HepG2 (cell line): ENCODE measurements around the gene YWHAQ. TPM values are rescaled to one million over a fixed set of nuclear protein-coding genes. Genes with fewer than 3 reads are reported as not detected.

Experiments
- DMAP1 ChIP-seq: IDR thresholded peaks from 2 replicates; pipeline ENCODE4 v1.6.1; 2016
- IRF2 ChIP-seq: IDR thresholded peaks from 2 replicates; pipeline ENCODE4 v1.6.1; 2018; ENCODE audit warnings: missing genetic modification reagents, missing compliant biosample characterization
- JUNB ChIP-seq: sonication (generic); formaldehyde crosslinking; IDR thresholded peaks from 2 replicates; pipeline ENCODE4 v1.8.0; 2022; ENCODE audit warnings: missing genetic modification reagents, mild to moderate bottlenecking, borderline replicate concordance
- NFYB ChIP-seq: sonication (generic); formaldehyde crosslinking; IDR thresholded peaks from 2 replicates; pipeline ENCODE4 v1.4.0; 2020; ENCODE audit warnings: missing genetic modification reagents
- ONECUT2 ChIP-seq: sonication (generic); formaldehyde crosslinking; IDR thresholded peaks from 2 replicates; pipeline ENCODE4 v1.4.0; 2020; ENCODE audit warnings: missing genetic modification reagents
- PAXIP1 ChIP-seq: sonication (generic); formaldehyde crosslinking; conservative IDR thresholded peaks from 2 replicates; pipeline ENCODE4 v1.4.0; 2020; ENCODE audit warnings: mild to moderate bottlenecking, missing genetic modification reagents, moderate library complexity
- POGZ ChIP-seq: sonication (generic); formaldehyde crosslinking; IDR thresholded peaks from 2 replicates; pipeline ENCODE4 v1.4.0; 2020; ENCODE audit warnings: mild to moderate bottlenecking, missing genetic modification reagents
- REL ChIP-seq: sonication (generic); formaldehyde crosslinking; conservative IDR thresholded peaks from 2 replicates; pipeline ENCODE4 v1.8.0; 2022; ENCODE audit warnings: mild to moderate bottlenecking, missing genetic modification reagents, moderate library complexity
- SIN3A ChIP-seq: IDR thresholded peaks from 2 replicates; pipeline ENCODE4 v1.6.1; 2011; ENCODE audit warnings: low read depth, mild to moderate bottlenecking, control low read depth, low read length, borderline replicate concordance
- SMC3 ChIP-seq: IDR thresholded peaks from 2 replicates; pipeline ENCODE4 v1.6.1; 2011; ENCODE audit warnings: low read length, improper control_type of control experiment
- SOX6 ChIP-seq, 2 experiments: fragments of 450-650 bp in 1 of 2; sonication (generic) in 1 of 2; formaldehyde crosslinking in 1 of 2; IDR thresholded peaks; 2 replicates each; pipeline versions ENCODE4 v1.4.0 to v1.6.1; 2017 to 2020; ENCODE audit warnings: antibody characterized with exemption in 1 of 2, mild to moderate bottlenecking in 1 of 2, missing genetic modification reagents in 1 of 2
- TBL1XR1 ChIP-seq: fragments of 150-350 bp; IDR thresholded peaks from 2 replicates; pipeline ENCODE4 v1.6.1; 2014; ENCODE audit warnings: borderline replicate concordance, low read length; ENCODE audit not compliant: partially characterized antibody
- TEAD2 ChIP-seq: sonication (generic); formaldehyde crosslinking; IDR thresholded peaks from 2 replicates; pipeline ENCODE4 v1.9.0; 2021; ENCODE audit warnings: missing genetic modification reagents
- YEATS2 ChIP-seq: sonication (generic); formaldehyde crosslinking; IDR thresholded peaks from 2 replicates; pipeline ENCODE4 v1.4.0; 2020; ENCODE audit warnings: missing genetic modification reagents, borderline replicate concordance
- ZBTB46 ChIP-seq: sonication (generic); formaldehyde crosslinking; IDR thresholded peaks from 2 replicates; pipeline ENCODE4 v1.4.0; 2020; ENCODE audit warnings: mild to moderate bottlenecking, missing genetic modification reagents, borderline replicate concordance
- ZNF232 ChIP-seq: sonication (generic); formaldehyde crosslinking; IDR thresholded peaks from 2 replicates; pipeline ENCODE4 v1.4.0; 2020; ENCODE audit warnings: missing genetic modification reagents, borderline replicate concordance
- ZNF691 ChIP-seq: sonication (generic); formaldehyde crosslinking; IDR thresholded peaks from 2 replicates; pipeline ENCODE4 v1.4.0; 2020; ENCODE audit warnings: missing genetic modification reagents, low read depth, mild to moderate bottlenecking, borderline replicate concordance
- ZNF878 ChIP-seq: sonication (generic); formaldehyde crosslinking; IDR thresholded peaks from 2 replicates; pipeline ENCODE4 v1.8.1; 2023; ENCODE audit warnings: mild to moderate bottlenecking, missing genetic modification reagents, moderate library complexity
- polyA plus RNA-seq, 8 experiments: library from polyadenylated mRNA; depleted of rRNA in 3 of 8; stranded (reverse) in 7 of 8; unstranded in 1 of 8; fragments of >200 nt; fragmentation: Illumina TruSeq in 4 of 8; extraction: Trizol in 4 of 8; gene quantifications; 2 replicates each; pipeline versions ENCODE4 v1.2.1 to v1.2.3, GENCODE V29; 2011 to 2016; ENCODE audit warnings: low read depth in 4 of 8, missing spikeins in 1 of 8, mixed read lengths in 1 of 8; ENCODE audit not compliant: insufficient read depth in 1 of 8
- total RNA-seq, 5 experiments: library from RNA; depleted of rRNA; stranded (reverse); fragments of >200 nt; fragmentation: Illumina TruSeq; extraction: Trizol; gene quantifications; 2 replicates each; pipeline ENCODE4 v1.2.3, GENCODE V29; 2016; ENCODE audit warnings: low read depth in 1 of 5
- TF ChIP-seq, protein P1 (sequence below): sonication (generic); formaldehyde crosslinking; IDR thresholded peaks from 2 replicates; pipeline ENCODE4 v1.8.0; 2022; ENCODE audit warnings: missing genetic modification reagents, mild to moderate bottlenecking, moderate library complexity, borderline replicate concordance
- TF ChIP-seq, protein P2 (sequence below): sonication (generic); formaldehyde crosslinking; IDR thresholded peaks from 2 replicates; pipeline ENCODE4 v1.5.0; 2020; ENCODE audit warnings: missing genetic modification reagents, mild to moderate bottlenecking, borderline replicate concordance

The YWHAQ gene
- total and polyA plus RNA-seq, 2 of the 13 experiments (the other 11 are each of a cell fraction or from before 2014, with no cell fraction given), result 160 to 304 TPM

GRCh38 chr2:9555297-9556120, 75.3 kb downstream of the YWHAQ start, which contains the start of gene ADAM17 (continued):
- TF ChIP-seq SIN3A (peak; percentile 58; the same call in 1 of the 2 replicates), ZNF232 (CRISPR knock-in tag) (0 out of 2 replicates have a peak, but pooled peaks have one; percentile 71), ZNF878 (CRISPR knock-in tag) (peak; percentile 98), PAXIP1 (CRISPR knock-in tag) (peak; percentile 80; the same call in 1 of the 2 replicates), ZBTB46 (CRISPR knock-in tag) (no peak), SMC3 (no peak), SOX6 (IDR thresholded peaks at IDR 0.05) (no peak), SOX6 (CRISPR knock-in tag; IDR thresholded peaks at IDR 0.05) (peak; percentile 75), NFYB (CRISPR knock-in tag) (0 out of 2 replicates have a peak, but pooled peaks have one; percentile 35), ONECUT2 (CRISPR knock-in tag) (no peak), TBL1XR1 (peak; percentile 74), POGZ (CRISPR knock-in tag) (peak; percentile 90), ZNF691 (peak; percentile 69), DMAP1 (CRISPR knock-in tag) (peak; percentile 94), IRF2 (CRISPR knock-in tag) (no peak; the same call in none of the 2 replicates), REL (CRISPR knock-in tag) (no peak; the same call in 1 of the 2 replicates), JUNB (CRISPR knock-in tag) (peak; percentile 6; the same call in 1 of the 2 replicates), YEATS2 (CRISPR knock-in tag) (peak; percentile 83), TEAD2 (CRISPR knock-in tag) (no peak)
- TF ChIP-seq, protein P1, sequence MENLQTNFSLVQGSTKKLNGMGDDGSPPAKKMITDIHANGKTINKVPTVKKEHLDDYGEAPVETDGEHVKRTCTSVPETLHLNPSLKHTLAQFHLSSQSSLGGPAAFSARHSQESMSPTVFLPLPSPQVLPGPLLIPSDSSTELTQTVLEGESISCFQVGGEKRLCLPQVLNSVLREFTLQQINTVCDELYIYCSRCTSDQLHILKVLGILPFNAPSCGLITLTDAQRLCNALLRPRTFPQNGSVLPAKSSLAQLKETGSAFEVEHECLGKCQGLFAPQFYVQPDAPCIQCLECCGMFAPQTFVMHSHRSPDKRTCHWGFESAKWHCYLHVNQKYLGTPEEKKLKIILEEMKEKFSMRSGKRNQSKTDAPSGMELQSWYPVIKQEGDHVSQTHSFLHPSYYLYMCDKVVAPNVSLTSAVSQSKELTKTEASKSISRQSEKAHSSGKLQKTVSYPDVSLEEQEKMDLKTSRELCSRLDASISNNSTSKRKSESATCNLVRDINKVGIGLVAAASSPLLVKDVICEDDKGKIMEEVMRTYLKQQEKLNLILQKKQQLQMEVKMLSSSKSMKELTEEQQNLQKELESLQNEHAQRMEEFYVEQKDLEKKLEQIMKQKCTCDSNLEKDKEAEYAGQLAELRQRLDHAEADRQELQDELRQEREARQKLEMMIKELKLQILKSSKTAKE (CRISPR knock-in tag), result peak; percentile 88
- TF ChIP-seq, protein P2, sequence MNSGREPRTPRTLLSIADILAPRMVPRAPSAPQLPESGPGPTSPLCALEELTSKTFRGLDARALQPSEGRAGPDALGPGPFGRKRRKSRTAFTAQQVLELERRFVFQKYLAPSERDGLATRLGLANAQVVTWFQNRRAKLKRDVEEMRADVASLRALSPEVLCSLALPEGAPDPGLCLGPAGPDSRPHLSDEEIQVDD (CRISPR knock-in tag), result 0 out of 2 replicates have a peak, but pooled peaks have one; percentile 55
